Omental fat pad (tissue), 4 donors: ENCODE results near the gene DNAJC1. TPM values are rescaled to one million over a fixed set of nuclear protein-coding genes. Genes with fewer than 3 reads are reported as not detected.
A peak's percentile ranks its signal among the peaks of the same experiment; 100 is the strongest.

Experiments
- ATAC-seq: fragments of 150-250 bp; one replicate; pipeline ENCODE4 v1.9.1; 2016; ENCODE audit warnings: mild to moderate bottlenecking, moderate library complexity; ENCODE audit not compliant: low FRiP score
- DNase-seq: peaks from one replicate; pipeline ENCODE4 v3.0.0-alpha.2; 2019; ENCODE audit warnings: low spot score
- total RNA-seq, 4 donors: library from RNA; depleted of rRNA; stranded (reverse); fragments of >200 nt; gene quantifications; one replicate each; pipeline ENCODE4 v1.1.0, GENCODE V29; 2016
- TF ChIP-seq, protein P1 (sequence below), 3 donors: fragments of 450-650 bp; IDR thresholded peaks; one replicate each; pipeline ENCODE4 v1.5.1; 2016 to 2017; ENCODE audit warnings: antibody characterized with exemption in 3 of 3, mild to moderate bottlenecking in 3 of 3, moderate library complexity in 2 of 3

DNAJC1 gene
- total RNA-seq, 4 donors from 2014 or later, result 69.5 to 119 (median 89.8) TPM

DNA sequence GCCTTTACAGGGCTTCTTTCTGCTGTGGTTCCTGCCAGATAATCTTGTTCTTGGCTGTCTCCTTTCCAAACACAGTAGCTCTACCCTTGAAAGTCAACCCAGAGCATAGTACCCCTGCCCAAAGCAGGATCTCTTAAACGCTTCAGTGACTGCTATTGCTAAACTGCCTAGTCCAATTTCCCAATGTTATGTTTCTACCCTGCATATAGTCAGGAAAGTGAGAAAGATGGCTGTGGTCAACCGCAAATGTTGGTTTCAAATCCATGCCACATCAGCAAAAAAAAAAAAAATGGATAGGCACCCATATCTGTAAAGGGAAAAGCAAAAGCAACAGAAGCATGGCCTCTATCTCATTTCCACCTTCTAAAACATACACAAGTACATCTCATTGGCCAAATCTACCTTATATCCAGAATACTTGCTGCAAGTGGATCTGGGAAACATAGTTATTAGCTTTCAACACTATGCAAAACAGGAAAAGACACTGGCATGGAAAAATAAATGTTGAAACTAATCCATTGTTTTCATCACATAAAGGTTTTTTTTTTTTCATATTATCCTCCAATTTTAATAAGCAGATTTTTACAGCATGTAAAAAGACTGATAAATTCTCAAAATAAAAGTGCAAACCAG lies 59.8 kb downstream of the DNAJC1 start:
- ATAC-seq (no peak), DNase-seq (no peak)
- TF ChIP-seq, protein P1, sequence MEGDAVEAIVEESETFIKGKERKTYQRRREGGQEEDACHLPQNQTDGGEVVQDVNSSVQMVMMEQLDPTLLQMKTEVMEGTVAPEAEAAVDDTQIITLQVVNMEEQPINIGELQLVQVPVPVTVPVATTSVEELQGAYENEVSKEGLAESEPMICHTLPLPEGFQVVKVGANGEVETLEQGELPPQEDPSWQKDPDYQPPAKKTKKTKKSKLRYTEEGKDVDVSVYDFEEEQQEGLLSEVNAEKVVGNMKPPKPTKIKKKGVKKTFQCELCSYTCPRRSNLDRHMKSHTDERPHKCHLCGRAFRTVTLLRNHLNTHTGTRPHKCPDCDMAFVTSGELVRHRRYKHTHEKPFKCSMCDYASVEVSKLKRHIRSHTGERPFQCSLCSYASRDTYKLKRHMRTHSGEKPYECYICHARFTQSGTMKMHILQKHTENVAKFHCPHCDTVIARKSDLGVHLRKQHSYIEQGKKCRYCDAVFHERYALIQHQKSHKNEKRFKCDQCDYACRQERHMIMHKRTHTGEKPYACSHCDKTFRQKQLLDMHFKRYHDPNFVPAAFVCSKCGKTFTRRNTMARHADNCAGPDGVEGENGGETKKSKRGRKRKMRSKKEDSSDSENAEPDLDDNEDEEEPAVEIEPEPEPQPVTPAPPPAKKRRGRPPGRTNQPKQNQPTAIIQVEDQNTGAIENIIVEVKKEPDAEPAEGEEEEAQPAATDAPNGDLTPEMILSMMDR (IDR thresholded peaks at IDR 0.05), result no peak

DNA sequence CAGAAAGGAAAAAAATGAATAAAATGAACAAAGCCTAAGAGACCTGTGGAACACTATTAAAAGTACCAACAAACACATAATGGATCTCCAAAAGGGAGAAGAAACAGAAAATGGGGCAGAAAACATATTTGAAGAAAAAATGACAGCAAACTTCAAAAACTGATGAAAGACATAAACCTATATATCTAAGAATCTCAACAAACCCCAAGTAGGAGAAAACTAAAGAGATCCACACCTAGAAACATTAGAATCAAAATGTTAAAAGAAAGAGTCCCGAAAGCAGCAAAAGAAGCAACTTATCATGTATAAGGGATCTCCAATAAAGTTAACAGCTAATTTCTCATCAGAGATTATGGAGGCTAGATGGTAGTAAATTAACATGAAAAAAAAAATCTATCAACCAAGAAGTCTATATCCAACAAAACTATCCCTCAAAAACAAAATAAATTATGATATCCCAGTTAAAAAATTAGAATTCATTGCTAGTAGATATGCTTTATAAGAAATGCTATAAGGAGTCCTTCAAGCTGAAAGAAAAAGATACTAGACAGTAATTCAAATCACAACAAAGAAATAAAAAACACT lies 68.0 kb downstream of the DNAJC1 start:
- ATAC-seq, result no peak
- DNase-seq, result no peak
- TF ChIP-seq, protein P1 (IDR thresholded peaks at IDR 0.05), result no peak

DNA sequence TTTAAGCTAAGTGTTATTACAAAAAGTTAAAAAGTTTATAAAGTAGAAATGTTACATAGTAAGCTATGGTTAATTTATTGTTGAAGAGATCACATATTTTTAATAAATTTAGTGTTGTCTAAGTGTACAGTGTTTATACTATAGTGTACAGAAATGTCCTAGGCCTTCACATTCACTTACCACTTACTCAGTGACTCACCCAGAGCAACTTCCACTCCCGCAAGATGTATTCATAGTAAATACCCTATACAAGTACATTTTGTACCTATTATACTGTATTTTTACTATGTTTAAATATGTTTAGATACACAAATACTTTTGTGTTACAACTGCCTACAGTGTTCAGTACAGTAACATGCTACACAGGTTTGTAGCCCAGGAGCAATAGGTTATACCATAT lies 69.2 kb downstream of the DNAJC1 start:
- TF ChIP-seq, protein P1 (IDR thresholded peaks at IDR 0.05), result no peak
- ATAC-seq (no peak), DNase-seq (no peak)

DNA sequence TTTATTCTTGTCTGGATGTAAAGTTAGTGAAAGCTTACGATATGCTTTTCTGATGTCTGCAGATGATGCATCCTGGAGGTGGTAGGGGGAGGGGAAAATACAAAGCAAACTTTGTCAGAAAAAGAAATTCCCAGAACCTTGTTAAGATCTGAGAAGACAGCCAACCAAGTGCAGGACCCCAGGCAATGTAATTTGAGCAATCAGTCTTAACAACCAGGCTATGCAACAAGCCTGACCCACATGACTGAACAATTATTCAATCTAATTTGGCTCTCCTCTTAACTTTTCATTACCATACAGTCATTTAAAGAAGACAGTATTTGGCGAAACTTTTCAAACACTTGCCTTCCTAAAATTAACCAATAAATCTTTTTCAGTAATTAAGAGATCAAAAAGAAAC lies 74.5 kb downstream of the DNAJC1 start:
- DNase-seq (no peak), ATAC-seq (no peak)
- TF ChIP-seq, protein P1 (IDR thresholded peaks at IDR 0.05), result no peak

DNA sequence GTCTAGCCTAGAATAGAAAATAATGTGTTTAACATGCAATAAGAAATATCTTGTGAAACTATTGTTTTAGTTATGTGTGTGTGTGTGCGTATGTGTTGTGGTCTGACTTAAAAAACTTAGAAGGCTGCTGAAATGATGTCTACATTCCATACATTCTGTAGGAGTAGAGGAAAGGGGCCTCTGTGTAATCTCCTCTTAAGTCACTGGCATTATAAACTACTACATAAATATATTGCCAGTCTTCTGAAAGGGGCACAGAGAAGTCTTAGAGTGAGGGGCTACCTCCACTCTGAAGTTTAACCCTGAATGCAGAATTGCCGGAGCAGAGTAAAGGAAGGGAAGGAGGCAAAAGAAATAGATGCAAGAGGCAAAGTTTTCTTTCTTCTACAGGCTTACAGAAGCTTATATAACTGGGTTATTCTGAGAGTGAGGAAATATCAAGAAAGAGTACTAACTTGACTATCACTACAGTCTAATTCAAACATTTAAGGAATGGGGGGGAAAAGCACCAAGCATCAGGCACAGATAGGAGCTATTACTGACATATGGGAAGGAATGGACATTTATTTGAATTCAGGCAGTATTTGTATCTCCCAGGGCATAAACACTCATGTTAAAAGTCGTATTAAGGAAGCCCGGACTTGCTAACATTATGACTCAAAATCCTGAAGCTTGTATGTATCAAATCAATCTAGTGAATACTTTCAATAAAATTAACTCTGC lies 75.7 kb downstream of the DNAJC1 start:
- no peak for ATAC-seq
- TF ChIP-seq, protein P1 (IDR thresholded peaks at IDR 0.05), result no peak
- no peak for DNase-seq

DNA sequence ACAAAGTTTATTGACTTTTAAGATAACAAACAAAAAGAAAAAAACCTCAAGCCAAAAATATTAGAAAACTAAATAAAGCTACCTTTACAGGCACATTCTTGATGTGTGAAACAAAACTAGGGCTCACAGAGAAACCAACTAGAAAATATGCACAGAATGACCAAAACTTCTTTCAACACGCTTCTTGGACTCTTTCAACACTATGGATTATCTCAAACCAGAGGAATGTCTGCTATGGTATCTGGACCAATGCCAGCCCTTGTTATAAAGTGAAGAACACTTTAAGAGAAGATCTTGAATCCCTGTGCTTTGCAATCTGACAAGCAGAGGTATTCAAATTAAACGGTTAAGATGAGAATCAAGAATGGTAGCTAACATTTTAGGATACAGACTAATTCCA lies 76.6 kb downstream of the DNAJC1 start:
- ATAC-seq, result peak; percentile 70
- TF ChIP-seq, protein P1 (IDR thresholded peaks at IDR 0.05), result no peak
- DNase-seq, result no peak
